GM20431 (cell line): Measurements from ENCODE around the gene ADCY7.

Experiments used
- in situ Hi-C: fragments of 300-500 bp; cut with MseI, MboI; formaldehyde crosslinking; loops from one replicate; pipeline ENCODE4 v1.15.0; 2020; ENCODE audit warnings: low sequenced_read_pairs; ENCODE audit not compliant: unreplicated experiment

The ADCY7 gene

GRCh38 chr16:50276326-50276640, 9.9 kb downstream of the ADCY7 start:
- in situ Hi-C loops: no loop called here

DNA sequence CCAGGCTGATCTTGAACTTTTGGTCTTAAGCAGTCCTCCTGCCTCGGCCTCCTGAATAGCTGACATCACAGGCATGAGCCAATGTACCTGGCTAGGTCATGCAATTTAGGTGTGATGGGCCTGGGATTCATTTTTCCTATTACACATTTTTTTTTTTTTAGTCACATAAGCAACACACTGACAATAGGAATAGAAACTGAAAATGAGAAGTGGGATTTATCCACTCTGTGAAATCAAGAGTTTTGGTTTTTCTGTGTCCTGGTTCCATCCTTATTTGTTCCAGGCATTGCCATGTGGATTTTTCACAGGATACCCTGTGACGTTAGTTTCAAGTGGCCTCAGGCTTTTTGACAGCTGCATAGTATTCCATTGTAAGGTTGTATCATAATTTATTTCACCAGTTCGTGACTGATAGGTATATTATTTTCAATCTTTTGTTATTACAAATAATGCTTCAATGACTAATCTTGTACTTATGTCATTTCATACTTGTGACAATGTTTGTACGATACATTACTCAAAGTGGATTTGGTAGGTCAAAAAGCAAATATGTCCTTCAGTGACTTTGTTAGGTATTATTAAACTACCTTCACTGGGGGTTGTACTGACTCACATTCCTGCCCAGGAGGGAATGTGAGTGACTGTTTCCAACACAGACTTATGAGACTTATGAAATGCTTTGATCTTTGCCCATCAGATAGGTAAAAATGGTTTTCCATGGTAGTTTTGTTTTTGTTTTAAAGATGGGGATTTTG, 10.6 kb downstream of the ADCY7 start:
- in situ Hi-C loops: no loop called here

DNA sequence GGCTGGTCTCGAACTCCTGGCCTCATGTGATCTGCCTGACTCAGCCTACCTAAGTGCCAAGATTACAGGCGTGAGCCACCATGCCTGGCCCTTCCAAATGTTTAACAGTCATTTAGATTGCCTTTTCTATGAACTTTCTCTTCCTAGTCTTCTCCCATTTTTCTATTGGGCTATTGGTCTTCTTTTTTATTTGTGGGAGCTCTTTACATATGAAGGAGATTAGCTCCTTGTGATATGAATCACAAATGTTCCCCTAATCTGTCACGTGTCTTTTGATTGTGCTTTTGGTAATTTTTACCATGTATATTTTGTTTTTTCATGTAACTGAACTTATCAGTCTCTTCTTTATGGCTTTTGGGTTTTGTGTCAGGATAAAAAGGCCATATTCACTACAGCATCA, 11.9 kb downstream of the ADCY7 start:
- in situ Hi-C loops: no loop called here

GRCh38 chr16:50279504-50279865, 13.1 kb downstream of the ADCY7 start:
- in situ Hi-C loops: no loop called here

DNA sequence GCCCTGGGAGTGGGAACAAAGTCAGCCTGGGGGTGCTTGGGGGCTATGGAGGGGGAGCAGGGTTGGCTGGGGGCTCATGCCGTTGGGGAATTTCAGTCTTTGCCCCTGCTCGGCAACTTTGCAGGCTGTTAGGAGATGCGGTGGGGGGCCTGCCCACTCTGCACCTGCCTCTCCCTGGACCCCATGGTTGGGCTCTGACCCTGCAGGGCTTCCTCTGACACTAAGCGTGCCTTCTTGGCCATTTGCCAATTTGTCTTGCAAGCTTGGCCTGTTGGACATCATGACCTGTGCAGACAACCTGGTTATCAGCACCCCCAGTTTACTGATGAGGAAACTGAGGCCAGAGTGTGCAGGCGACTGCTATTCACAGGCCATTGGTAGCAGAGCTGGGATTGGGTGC, 14.6 kb downstream of the ADCY7 start:
- in situ Hi-C loops: no loop called here

- in situ Hi-C loops: no loop called here
Observed at GRCh38 chr16:50281391-50282009, 15.1 kb downstream of the ADCY7 start.

DNA sequence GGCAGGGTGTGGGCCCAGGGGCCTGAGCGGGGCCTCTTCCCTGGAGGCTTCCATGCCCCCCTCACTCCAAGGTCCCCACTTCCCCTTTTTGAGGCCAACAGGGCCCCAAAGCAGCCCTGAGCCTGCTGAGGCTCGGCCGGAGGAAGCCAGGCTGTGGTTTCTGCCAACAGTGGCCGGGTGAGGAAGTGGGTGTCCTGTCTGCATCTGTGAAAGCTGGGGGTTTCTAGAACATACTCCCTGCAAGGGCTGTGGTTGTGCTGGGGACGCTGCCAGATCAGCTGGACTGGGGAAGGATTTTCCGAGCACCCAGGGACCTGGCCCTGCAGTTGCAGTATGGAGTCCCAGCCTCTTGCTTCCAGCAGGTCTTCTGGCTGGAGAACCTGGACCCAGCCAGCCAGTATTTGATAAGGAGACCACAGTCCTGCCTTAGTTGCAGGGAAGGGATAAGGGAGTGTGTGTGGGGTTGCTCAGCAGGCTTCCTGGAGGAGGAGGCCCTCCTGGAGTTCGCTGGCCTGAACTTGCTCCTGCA, 15.7 kb downstream of the ADCY7 start:
- in situ Hi-C loops: no loop called here

DNA sequence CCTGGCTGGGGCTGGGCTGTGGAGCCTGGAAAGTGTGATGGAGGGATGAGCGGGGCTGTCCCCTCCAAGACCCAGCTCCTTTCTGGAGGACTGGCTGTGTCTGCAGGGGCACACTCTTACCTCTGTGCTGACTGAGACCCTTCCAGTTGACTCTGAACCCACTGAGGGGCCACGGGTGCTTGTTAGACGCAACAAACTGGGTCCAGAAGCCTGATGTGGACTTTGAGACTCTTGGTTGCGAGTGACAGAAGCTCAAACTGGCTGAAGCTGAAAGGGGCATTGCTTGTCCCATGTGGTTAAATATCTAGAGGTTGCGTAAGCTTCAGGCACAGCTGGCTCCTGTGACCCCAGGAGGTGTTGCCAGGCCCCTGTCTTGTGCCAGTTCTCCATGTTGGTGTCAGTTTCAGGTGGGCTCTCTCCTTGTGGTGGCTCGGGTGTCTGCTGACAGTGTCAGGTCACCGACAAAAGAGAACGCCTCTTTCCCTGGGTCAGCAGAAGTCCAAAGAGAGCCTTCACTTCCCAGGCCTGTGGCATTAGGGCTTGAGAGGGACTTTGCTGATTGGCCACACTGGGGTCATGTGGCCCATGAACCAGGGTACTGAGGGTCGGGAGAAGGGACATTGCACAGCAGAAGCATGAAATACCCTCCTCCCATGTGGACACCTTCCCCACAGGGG, 16.7 kb downstream of the ADCY7 start:
- in situ Hi-C loops: no loop called here

DNA sequence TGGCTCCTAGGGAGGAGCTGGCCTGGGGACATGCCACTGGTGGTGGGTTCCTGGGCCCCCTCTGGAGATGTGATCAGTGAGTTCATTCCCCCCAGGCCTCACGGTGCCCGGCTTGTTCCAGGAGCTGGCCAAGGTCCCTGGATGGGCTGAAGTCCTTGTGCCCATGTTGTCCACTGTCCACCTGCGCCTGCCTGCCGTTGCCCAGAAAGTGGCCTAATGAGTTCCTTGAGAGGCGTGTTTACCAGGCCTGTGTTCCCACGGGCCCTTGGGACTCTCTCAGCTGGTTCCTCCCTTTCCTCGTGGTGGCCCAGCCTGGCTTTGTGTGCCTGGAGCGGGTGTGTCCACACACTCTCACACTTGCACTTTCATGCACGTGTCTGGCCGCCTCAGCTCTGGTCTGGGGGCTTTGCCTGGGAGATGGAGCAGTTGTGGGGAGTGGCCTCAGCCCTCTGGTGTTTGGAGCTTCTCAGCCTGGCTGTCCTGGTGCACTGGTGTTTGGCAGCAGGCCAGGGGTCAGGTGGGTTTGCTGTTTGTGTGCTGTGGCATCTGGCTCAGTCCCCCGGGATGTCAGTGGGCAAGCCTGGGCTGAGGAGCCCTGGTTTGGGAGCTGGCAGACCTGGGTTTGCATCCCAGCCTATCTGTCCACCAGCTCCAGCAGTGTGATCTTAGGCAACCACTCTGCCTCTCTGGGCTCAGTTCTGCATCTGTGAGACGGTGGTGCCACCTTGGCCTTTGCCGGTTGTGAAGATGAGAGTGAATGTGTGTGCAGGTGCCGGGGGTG, 18.0 kb downstream of the ADCY7 start:
- in situ Hi-C loops: no loop called here

DNA sequence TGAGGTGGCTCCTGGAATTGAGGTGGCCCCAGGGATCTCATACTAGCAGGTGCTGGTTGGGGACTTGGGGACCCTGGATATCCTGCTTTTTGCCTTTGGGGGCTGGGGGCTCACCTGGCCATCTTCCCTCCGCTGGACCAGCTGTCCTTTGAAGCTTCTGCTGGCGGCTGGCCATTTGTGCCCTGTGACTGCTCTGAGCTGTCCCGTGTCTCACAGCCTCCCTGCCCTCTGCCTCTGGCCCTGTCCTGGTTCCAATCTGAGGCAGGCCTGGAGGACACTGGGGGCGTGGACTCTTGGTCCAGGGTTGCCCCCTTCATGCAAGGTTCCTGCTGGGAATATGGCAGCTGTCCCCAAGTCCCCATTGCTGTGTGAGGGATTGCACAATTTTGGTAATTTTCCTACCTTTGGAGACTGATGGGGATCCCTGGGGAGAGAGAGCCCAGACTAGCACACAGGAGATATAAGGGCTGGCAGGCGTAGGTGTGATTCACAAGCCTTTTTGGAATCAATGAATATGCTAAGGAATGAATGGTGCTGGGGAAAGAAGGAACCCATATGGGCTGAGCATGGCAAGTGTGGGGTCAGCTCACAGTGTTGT, 19.2 kb downstream of the ADCY7 start:
- in situ Hi-C loops: no loop called here

GRCh38 chr16:50286681-50287080, 20.3 kb downstream of the ADCY7 start:
- in situ Hi-C loops: no loop called here

DNA sequence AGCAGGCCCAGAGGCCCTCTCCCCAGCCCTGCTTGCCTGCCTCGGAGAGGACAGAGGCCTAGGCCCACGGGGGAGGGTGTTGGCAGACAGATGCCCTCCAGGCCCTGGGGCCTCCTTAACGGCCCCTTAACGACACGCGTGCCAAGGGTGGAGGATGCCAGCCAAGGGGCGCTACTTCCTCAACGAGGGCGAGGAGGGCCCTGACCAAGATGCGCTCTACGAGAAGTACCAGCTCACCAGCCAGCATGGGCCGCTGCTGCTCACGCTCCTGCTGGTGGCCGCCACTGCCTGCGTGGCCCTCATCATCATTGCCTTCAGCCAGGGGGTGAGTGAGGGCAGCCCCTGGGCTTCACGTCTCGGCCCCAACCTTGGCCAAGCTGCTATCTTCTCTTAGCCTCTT, 21.7 kb downstream of the ADCY7 start:
- in situ Hi-C loops: no loop called here

DNA sequence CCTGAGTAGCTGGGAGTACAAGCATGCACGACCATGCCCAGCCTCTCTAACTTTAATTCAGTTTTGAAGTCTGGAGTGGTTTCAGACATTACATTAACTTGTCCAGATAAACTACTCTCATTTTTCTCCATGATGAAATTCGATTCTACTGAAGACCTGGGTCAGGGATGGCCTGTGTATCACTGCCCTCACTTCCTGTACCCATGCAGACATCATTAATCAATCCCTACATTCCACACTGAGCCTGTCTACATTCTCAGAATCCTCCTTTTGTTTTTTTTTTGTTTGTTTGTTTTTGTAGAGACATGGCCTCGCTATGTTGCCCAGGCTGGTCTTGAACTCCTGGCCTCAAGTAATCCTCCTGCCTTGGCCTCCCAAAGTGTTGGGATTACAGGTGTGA, 22.6 kb downstream of the ADCY7 start:
- in situ Hi-C loops: no loop called here

DNA sequence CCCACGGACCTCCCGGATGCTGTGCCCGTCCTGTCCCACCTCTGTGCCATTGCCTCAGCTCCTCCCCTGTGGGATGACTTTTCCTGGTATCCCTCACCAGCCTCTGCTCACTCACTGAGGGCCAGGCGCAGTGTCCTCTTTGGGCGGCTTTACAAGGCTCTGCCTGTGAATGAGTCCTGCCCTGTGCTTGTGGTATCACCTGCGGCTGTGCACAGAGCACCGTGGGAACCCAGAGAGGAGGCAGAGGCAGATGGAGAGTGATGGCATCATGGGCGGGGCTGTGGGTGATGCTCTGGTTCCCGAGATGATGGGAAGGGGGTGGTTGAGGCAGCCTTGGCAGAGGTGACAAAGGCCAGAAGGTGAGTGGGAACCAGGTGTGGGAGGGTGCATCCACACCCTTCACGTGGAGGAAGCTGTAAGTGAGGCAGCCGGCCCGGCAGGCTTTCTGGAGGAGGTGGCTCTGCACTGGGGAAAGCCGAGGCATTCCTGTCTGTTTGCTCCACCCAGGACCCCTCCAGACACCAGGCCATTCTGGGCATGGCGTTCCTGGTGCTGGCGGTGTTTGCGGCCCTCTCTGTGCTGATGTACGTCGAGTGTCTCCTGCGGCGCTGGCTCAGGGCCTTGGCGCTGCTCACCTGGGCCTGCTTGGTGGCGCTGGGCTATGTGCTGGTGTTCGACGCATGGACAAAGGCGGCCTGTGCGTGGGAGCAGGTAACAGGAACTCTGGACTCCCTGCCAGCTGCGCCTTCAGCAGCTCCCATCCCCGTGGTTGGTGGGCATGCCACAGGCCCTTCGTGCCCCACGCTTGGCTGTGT, 23.8 kb downstream of the ADCY7 start:
- in situ Hi-C loops: no loop called here

DNA sequence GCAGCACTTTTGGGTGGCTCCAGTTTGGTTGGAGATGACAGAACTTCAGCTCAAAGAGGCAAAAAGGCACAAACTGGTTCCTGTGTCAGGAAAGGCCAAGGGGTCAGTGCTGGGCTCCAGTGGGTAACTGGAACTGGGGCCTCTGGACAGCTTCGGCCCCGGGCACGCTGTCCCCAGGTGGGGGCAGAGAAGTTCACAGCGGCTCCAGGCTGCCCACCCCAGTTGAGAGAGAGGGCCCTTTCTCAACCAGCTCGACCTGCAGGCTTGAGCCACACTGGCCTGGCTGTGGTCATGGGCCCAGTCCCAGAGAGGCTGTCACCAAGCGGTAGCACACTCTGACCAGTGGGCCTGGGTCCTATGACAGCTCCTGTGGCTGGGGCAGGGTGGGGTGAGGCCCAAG, 24.5 kb downstream of the ADCY7 start:
- in situ Hi-C loops: no loop called here

DNA sequence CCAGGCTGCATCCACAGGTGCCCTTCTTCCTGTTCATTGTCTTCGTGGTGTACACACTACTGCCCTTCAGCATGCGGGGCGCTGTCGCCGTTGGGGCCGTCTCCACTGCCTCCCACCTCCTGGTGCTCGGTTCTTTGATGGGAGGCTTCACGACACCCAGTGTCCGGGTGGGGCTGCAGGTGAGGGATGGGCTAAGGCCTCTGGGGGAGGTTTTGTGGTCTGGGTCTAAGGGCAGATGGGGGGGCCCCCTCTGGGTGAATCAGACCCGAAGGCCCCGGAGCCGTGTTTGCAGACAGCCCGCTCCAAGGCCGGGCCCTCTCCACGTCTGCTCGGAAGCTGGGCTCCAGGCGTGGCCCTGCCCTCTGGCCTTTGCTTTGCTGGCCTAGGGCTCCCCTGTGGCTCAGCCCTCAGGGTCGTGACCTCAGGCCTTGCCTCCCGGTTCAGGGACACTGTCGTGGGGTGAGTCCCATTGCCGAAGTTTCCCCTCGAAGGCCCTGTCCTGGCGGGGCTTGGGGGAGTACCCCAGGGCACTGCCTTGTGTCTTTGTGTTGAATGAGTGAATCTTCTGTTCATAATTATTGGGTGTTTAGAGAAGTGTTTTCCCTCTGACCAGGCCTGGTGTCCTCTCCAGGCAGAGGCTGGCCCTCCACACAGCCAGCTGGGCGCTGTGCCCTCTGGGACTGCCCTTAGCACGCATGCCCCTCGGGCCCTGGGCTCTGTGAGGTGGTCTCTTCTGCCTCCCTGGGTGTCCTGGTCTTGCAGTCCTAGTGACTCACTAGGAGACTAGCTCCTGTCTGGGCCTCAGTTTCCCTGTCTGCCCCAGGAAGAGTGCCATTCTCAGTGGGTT, 25.6 kb downstream of the ADCY7 start:
- in situ Hi-C loops: no loop called here

DNA sequence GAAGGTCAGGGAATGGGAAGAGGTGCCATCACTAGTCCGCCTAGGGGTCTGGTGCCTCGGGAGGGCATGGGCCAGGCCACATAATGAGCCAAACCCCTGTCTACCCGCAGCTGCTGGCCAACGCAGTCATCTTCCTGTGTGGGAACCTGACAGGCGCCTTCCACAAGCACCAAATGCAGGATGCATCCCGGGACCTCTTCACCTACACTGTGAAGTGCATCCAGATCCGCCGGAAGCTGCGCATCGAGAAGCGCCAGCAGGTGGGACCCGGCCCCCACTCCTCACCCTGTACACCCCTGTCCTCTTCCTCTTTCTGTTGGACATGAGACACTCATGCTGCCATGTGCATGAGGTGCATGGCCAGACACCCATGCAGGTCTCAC, 26.2 kb downstream of the ADCY7 start:
- in situ Hi-C loops: no loop called here

DNA sequence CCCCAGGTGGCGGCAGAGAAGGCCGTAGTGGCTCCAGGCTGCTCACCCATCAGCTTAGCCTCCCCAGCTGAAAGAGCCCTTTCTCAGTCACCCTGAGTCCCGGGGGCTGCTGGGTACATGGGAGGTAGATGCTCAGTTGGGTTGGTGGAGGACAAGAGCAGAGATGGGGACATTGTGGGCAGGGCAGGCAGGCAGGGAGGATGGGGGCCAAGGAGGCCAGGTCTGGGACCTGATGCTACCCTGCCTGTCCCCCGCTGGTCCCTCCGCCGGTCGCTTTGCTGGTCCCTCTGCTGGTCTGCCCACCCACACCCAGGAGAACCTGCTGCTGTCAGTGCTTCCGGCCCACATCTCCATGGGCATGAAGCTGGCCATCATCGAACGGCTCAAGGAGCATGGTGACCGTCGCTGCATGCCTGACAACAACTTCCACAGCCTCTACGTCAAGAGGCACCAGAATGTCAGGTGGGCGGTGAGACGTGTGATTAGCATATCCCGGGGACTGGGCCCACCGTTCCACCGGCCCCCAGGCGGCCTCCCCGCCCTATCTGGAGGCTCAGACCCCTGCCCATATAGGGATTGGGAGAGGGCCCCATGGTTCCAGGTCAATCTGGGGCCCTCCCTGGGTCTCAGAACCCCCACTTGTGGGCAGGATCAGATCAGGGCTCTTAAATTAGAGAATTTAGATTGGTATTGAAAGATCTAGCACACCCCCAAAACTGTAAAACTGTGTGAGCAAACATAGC, 26.9 kb downstream of the ADCY7 start:
- in situ Hi-C loops: no loop called here
